Esophagus muscularis mucosa (tissue), 4 donors: ENCODE data around the gene SEL1L3. TPM values are rescaled to one million over a fixed set of nuclear protein-coding genes. Genes with fewer than 3 reads are reported as not detected.

Experiments used
- DNase-seq: peaks from one replicate; pipeline ENCODE4 v3.0.0-alpha.2; 2017; ENCODE audit errors: extremely low spot score
- H3K27ac ChIP-seq, 4 donors: fragments of 200-600 bp; sonication (generic); replicated peaks in 1 of 4; 1 replicate in 3 of 4; 2 replicates in 1 of 4; pipeline ENCODE4 v1.5.1; 2016 to 2019; ENCODE audit warnings: mild to moderate bottlenecking in 1 of 4
- H3K27me3 ChIP-seq, 4 donors: fragments of 200-600 bp; sonication (generic); one replicate each; pipeline versions ENCODE4 v1.5.1 to v1.6.0; 2016 to 2019
- H3K36me3 ChIP-seq, 4 donors: fragments of 200-600 bp; sonication (generic); one replicate each; pipeline ENCODE4 v1.5.1; 2016 to 2019
- H3K4me1 ChIP-seq, 4 donors: fragments of 200-600 bp; sonication (generic); one replicate each; pipeline ENCODE4 v1.5.1; 2016 to 2019
- H3K4me3 ChIP-seq, 4 donors: fragments of 200-600 bp; sonication (generic); 1 replicate in 2 of 4; 2 replicates in 2 of 4; pipeline ENCODE4 v1.5.1; 2016 to 2019; ENCODE audit warnings: mild to moderate bottlenecking in 4 of 4, moderate library complexity in 1 of 4
- H3K9me3 ChIP-seq, 4 donors: fragments of 200-600 bp; sonication (generic); 1 replicate in 3 of 4; 2 replicates in 1 of 4; pipeline ENCODE4 v1.5.1; 2016 to 2019
- EP300 ChIP-seq: sonication (generic); formaldehyde crosslinking; IDR thresholded peaks from one replicate; pipeline ENCODE4 v1.6.1; 2017; ENCODE audit warnings: antibody characterized with exemption
- POLR2A ChIP-seq: fragments of 450-650 bp; IDR thresholded peaks from one replicate; pipeline ENCODE4 v1.6.1; 2017; ENCODE audit warnings: antibody characterized with exemption, moderate library complexity, mild to moderate bottlenecking, low read depth
- POLR2AphosphoS5 ChIP-seq, 2 donors: sonication (generic); formaldehyde crosslinking; IDR thresholded peaks; one replicate each; pipeline ENCODE4 v1.6.1; 2017; ENCODE audit warnings: antibody characterized with exemption in 2 of 2
- WGBS: methylation state at CpG from one replicate; pipeline ENCODE4 v1.1.5; 2018; 5-methylcytosine and 5-hydroxymethylcytosine counted together
- intact Hi-C: fragments of 100-400 bp; cut with DNase I; formaldehyde crosslinking; loops from one replicate; pipeline ENCODE4 v1.15.1; 2023
- total RNA-seq, 4 donors: library from RNA; depleted of rRNA; stranded (reverse); fragments of >200 nt; gene quantifications; one replicate each; pipeline versions ENCODE4 v1.1.0 to v1.2.1, GENCODE V29; 2016
- TF ChIP-seq, protein P1 (sequence below), 3 experiments: fragments of 200-600 bp in 2 of 3; fragments of 450-650 bp in 1 of 3; sonication (generic) in 2 of 3; IDR thresholded peaks; one replicate each; pipeline ENCODE4 v1.5.1; 2017 to 2019; ENCODE audit warnings: antibody characterized with exemption in 3 of 3, mild to moderate bottlenecking in 2 of 3, moderate library complexity in 1 of 3

SEL1L3 gene
- total RNA-seq, 4 donors from 2014 or later: 3.3 to 11.7 (median 5.7) TPM

DNA sequence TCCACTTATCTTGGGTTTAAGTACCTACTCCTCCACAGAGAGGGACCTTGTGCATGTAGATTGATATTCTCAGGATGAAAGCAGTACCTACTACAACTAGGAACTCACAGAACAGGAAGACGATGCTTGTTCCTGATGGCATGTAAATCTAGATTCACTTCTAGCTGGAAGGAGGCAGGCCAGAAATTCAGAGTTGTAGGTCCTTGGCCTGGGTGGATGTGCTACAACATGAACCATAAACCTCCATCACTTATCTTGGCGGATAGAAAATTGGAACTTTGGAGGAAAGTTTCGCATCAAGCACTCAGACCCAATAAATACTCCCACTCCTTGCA lies 41.9 kb upstream of the SEL1L3 start:
- H3K4me3 ChIP-seq: no peak overlapping the region
- WGBS: 95% methylated on average over 3 of the region's 3 CpGs
- no peak overlapping the region for H3K27ac ChIP-seq
- H3K4me1 ChIP-seq: no peaks in the 10 kb centered on the region
- intact Hi-C loops: no loop called here
- H3K9me3 ChIP-seq: no peaks in the 10 kb centered on the region
- TF ChIP-seq EP300 (no peak), POLR2AphosphoS5 (IDR thresholded peaks at IDR 0.05) (no peak), POLR2A (no peak)
- TF ChIP-seq, protein P1, sequence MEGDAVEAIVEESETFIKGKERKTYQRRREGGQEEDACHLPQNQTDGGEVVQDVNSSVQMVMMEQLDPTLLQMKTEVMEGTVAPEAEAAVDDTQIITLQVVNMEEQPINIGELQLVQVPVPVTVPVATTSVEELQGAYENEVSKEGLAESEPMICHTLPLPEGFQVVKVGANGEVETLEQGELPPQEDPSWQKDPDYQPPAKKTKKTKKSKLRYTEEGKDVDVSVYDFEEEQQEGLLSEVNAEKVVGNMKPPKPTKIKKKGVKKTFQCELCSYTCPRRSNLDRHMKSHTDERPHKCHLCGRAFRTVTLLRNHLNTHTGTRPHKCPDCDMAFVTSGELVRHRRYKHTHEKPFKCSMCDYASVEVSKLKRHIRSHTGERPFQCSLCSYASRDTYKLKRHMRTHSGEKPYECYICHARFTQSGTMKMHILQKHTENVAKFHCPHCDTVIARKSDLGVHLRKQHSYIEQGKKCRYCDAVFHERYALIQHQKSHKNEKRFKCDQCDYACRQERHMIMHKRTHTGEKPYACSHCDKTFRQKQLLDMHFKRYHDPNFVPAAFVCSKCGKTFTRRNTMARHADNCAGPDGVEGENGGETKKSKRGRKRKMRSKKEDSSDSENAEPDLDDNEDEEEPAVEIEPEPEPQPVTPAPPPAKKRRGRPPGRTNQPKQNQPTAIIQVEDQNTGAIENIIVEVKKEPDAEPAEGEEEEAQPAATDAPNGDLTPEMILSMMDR (IDR thresholded peaks at IDR 0.05): no peak
- no peaks in the 10 kb centered on the region for H3K36me3 ChIP-seq
- H3K27me3 ChIP-seq: no peaks in the 10 kb centered on the region
- DNase-seq: no peak

DNA sequence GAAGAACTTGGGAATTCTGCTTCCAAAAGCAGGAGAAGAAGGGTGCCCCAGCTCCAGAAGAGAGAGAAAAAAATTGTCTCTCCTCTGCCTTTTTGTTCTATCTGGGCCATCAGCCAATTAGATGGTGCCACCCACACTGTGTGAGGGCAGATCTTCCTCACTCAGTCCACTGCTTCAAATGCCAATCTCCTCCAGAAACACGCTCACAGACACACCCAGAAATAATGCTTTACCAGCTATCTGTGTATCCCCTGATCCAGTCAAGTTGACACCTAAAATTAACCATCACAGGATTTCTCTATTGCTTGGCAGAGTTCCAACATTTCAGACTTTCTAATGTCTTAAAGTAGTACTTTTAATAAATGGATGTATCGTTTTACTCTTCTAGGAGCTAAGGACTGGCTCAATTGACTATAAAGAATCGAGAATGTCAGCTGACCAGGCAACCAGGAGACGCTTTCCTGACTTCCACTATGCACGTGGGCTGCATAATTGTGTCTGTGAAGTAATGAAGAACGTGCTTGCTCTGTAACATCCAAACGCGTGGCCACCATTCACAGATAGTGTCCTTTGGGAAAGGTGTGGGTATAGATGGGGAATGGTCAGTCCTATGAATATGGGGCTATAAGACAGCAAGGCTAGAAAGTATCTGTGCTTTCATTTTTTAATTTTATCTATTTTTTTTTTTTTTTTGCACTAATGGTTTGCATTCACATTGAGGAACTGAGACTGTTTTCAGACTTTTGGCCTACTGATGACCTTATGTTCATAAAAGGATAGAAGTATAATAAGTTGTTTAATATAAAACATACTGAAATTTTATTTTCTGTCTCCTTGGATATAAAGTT lies 41.3 kb upstream of the SEL1L3 start:
- whole genome bisulfite sequencing: 71% methylated on average over 8 of the region's 8 CpGs
- H3K27ac ChIP-seq: no peak overlapping the region
- intact Hi-C loops: no loop called here
- TF ChIP-seq POLR2AphosphoS5 (IDR thresholded peaks at IDR 0.05): no peak
- TF ChIP-seq, protein P1 (IDR thresholded peaks at IDR 0.05): no peak
- TF ChIP-seq EP300: no peak
- TF ChIP-seq POLR2A: no peak
- no peaks in the 10 kb centered on the region for H3K27me3 ChIP-seq
- DNase-seq: no peak
- H3K4me3 ChIP-seq: no peak overlapping the region
- no peaks in the 10 kb centered on the region for H3K4me1 ChIP-seq
- H3K36me3 ChIP-seq: no peaks in the 10 kb centered on the region
- H3K9me3 ChIP-seq: no peaks in the 10 kb centered on the region

DNA sequence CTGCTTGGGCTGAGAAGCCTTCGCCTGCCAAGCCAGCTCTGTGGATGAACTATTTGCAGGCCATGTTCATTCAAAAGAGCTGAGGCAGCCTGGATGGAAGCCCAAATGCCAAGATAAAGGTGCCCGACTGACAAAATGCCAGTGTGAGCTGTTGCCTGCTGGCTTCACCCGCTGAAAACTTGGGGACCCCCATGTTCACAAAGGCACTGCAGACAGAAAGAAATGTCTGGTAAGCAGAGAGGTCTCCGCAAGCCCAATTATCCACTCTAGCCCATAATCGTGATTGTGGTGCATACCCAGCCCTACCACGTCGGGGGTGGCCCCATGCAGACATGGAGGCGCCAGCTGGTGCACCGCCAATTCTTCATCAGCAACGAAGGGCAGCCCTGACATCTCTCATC lies 38.2 kb upstream of the SEL1L3 start:
- H3K9me3 ChIP-seq: no peaks in the 10 kb centered on the region
- intact Hi-C loops: no loop called here
- H3K27me3 ChIP-seq: no peaks in the 10 kb centered on the region
- H3K4me1 ChIP-seq: no peaks in the 10 kb centered on the region
- TF ChIP-seq EP300 (no peak), POLR2AphosphoS5 (IDR thresholded peaks at IDR 0.05) (no peak), POLR2A (no peak)
- TF ChIP-seq, protein P1 (IDR thresholded peaks at IDR 0.05): no peak
- H3K36me3 ChIP-seq: no peaks in the 10 kb centered on the region
- H3K4me3 ChIP-seq: no peak overlapping the region
- WGBS: 92% methylated on average over 7 of the region's 10 CpGs
- no peak for DNase-seq
- H3K27ac ChIP-seq: no peak overlapping the region

GRCh38 chr4:25900310-25900709 lies 37.5 kb upstream of the SEL1L3 start:
- H3K4me3 ChIP-seq: no peak overlapping the region
- intact Hi-C loops: no loop called here
- TF ChIP-seq POLR2A (no peak), EP300 (no peak), POLR2AphosphoS5 (IDR thresholded peaks at IDR 0.05) (no peak)
- TF ChIP-seq, protein P1 (IDR thresholded peaks at IDR 0.05): no peak
- no peaks in the 10 kb centered on the region for H3K4me1 ChIP-seq
- H3K27me3 ChIP-seq: no peaks in the 10 kb centered on the region
- 97% methylated on average over 1 of the region's 1 CpG for WGBS
- DNase-seq: no peak
- no peak overlapping the region for H3K27ac ChIP-seq
- no peaks in the 10 kb centered on the region for H3K36me3 ChIP-seq
- no peaks in the 10 kb centered on the region for H3K9me3 ChIP-seq
